Measurements from ENCODE around the gene TBC1D10A. TPM values are rescaled to one million over a fixed set of nuclear protein-coding genes. Genes with fewer than 3 reads are reported as not detected.

Gene TBC1D10A
- polyA plus RNA-seq, 3 donors from 2014 or later, result 46.2 to 59.9 (median 49.2) TPM

- peaks cover 2 to 6% (median 2%) of the 10 kb centered on the region in 3 donors for H3K27me3 Mint-ChIP-seq (ENCODE audit: low read depth in 3 of 3)
- DNase-seq, result peak; percentile 54 to 65 (median 62)
- H3K27ac Mint-ChIP-seq, result peak overlapping the region; percentile 68 to 91 (median 84)
- H3K36me3 Mint-ChIP-seq, result peaks cover 0 to 3% (median 3%) of the 10 kb centered on the region in 3 donors
- H3K4me1 Mint-ChIP-seq, result peaks cover 70 to 75% of the 10 kb centered on the region in 2 donors
- peak overlapping the region; percentile 87 to 90 (median 88) for H3K4me3 Mint-ChIP-seq
- H3K9me3 Mint-ChIP-seq, result no peaks in the 10 kb centered on the region
These were observed 2.6 kb downstream of the TBC1D10A start for GRCh38 chr22:30324014-30324730.

- H3K27ac Mint-ChIP-seq, result peak overlapping the region in 2 of 6 donors; percentile 36 to 91
- no peaks in the 10 kb centered on the region for H3K9me3 Mint-ChIP-seq
- no peak for DNase-seq
- peak overlapping the region in 2 of 5 donors; percentile 26 to 33 for H3K4me3 Mint-ChIP-seq
- peaks cover 2 to 6% (median 3%) of the 10 kb centered on the region in 3 donors for H3K27me3 Mint-ChIP-seq (ENCODE audit: low read depth in 3 of 3)
- H3K36me3 Mint-ChIP-seq, result peaks cover 0 to 3% (median 3%) of the 10 kb centered on the region in 3 donors
- peaks cover 78 to 84% of the 10 kb centered on the region in 2 donors for H3K4me1 Mint-ChIP-seq
These were observed 3.5 kb downstream of the TBC1D10A start for GRCh38 chr22:30323246-30323645.

GRCh38 chr22:30321461-30321860 is 5.3 kb downstream of the TBC1D10A start:
- no peak overlapping the region for H3K4me3 Mint-ChIP-seq
- H3K4me1 Mint-ChIP-seq, result peaks cover 83 to 92% of the 10 kb centered on the region in 2 donors
- H3K36me3 Mint-ChIP-seq, result peaks cover 0 to 3% (median 3%) of the 10 kb centered on the region in 3 donors
- H3K27ac Mint-ChIP-seq, result peak overlapping the region in 2 of 6 donors; percentile 24 to 37
- no peaks in the 10 kb centered on the region for H3K9me3 Mint-ChIP-seq
- no peak for DNase-seq
- peaks cover 0 to 2% (median 1%) of the 10 kb centered on the region in 3 donors for H3K27me3 Mint-ChIP-seq (ENCODE audit: low read depth in 3 of 3)

- Mint-ChIP-seq H3K4me1 (peaks cover 84 to 93% of the 10 kb centered on the region in 2 donors), H3K4me3 (peak overlapping the region in 1 of 5 donors; percentile 14), H3K27me3 (ENCODE audit: low read depth in 3 of 3) (peaks cover 0 to 1% (median 0%) of the 10 kb centered on the region in 3 donors), H3K27ac (peak overlapping the region in 2 of 6 donors; percentile 58 to 60), H3K36me3 (peaks cover 0 to 3% (median 3%) of the 10 kb centered on the region in 3 donors), H3K9me3 (no peaks in the 10 kb centered on the region)
- DNase-seq, result no peak
These were observed 6.7 kb downstream of the TBC1D10A start for GRCh38 chr22:30320021-30320556.

GRCh38 chr22:30318799-30319419 is 7.8 kb downstream of the TBC1D10A start:
- peak overlapping the region in 5 of 6 donors; percentile 8 to 81 (median 58) for H3K27ac Mint-ChIP-seq
- peak overlapping the region in 1 of 5 donors; percentile 8 for H3K4me3 Mint-ChIP-seq
- peaks cover 82 to 93% of the 10 kb centered on the region in 2 donors for H3K4me1 Mint-ChIP-seq
- peaks cover 0 to 3% (median 3%) of the 10 kb centered on the region in 3 donors for H3K36me3 Mint-ChIP-seq
- peaks cover 0 to 3% (median 0%) of the 10 kb centered on the region in 3 donors for H3K27me3 Mint-ChIP-seq (ENCODE audit: low read depth in 3 of 3)
- no peak for DNase-seq
- no peaks in the 10 kb centered on the region for H3K9me3 Mint-ChIP-seq

- Mint-ChIP-seq H3K27ac (peak overlapping the region in 4 of 6 donors; percentile 2 to 70 (median 23)), H3K4me1 (peaks cover 83 to 92% of the 10 kb centered on the region in 2 donors), H3K4me3 (no peak overlapping the region), H3K36me3 (peaks cover 0 to 2% (median 0%) of the 10 kb centered on the region in 3 donors), H3K27me3 (ENCODE audit: low read depth in 3 of 3) (peaks cover 0 to 3% (median 0%) of the 10 kb centered on the region in 3 donors), H3K9me3 (no peaks in the 10 kb centered on the region)
- no peak for DNase-seq
These were observed 9.0 kb downstream of the TBC1D10A start for GRCh38 chr22:30317778-30318177.

- no peaks in the 10 kb centered on the region for H3K9me3 Mint-ChIP-seq
- H3K4me3 Mint-ChIP-seq, result peak overlapping the region in 2 of 5 donors; percentile 36 to 43
- H3K36me3 Mint-ChIP-seq, result peaks cover 0 to 4% (median 0%) of the 10 kb centered on the region in 3 donors
- no peak for DNase-seq
- peaks cover 0 to 3% (median 0%) of the 10 kb centered on the region in 3 donors for H3K27me3 Mint-ChIP-seq (ENCODE audit: low read depth in 3 of 3)
- peaks cover 88 to 96% of the 10 kb centered on the region in 2 donors for H3K4me1 Mint-ChIP-seq
- peak overlapping the region; percentile 27 to 70 (median 50) for H3K27ac Mint-ChIP-seq
These were observed 10.7 kb downstream of the TBC1D10A start for GRCh38 chr22:30315962-30316576.

- DNase-seq, result no peak
- Mint-ChIP-seq H3K4me3 (no peak overlapping the region), H3K9me3 (no peaks in the 10 kb centered on the region), H3K27me3 (ENCODE audit: low read depth in 3 of 3) (peaks cover 0 to 3% (median 0%) of the 10 kb centered on the region in 3 donors), H3K36me3 (peaks cover 0 to 4% (median 0%) of the 10 kb centered on the region in 3 donors), H3K27ac (peak overlapping the region in 4 of 6 donors; percentile 9 to 48 (median 24)), H3K4me1 (peaks cover 91 to 96% of the 10 kb centered on the region in 2 donors)
These were observed 11.8 kb downstream of the TBC1D10A start for GRCh38 chr22:30314915-30315314.

GRCh38 chr22:30313527-30314363 is 13.0 kb downstream of the TBC1D10A start:
- peak overlapping the region in 1 of 5 donors; percentile 7 for H3K4me3 Mint-ChIP-seq
- DNase-seq, result no peak
- H3K27ac Mint-ChIP-seq, result peak overlapping the region; percentile 10 to 70 (median 29)
- H3K27me3 Mint-ChIP-seq (ENCODE audit: low read depth in 3 of 3), result peaks cover 0 to 2% (median 0%) of the 10 kb centered on the region in 3 donors
- no peaks in the 10 kb centered on the region for H3K9me3 Mint-ChIP-seq
- peaks cover 0 to 4% (median 0%) of the 10 kb centered on the region in 3 donors for H3K36me3 Mint-ChIP-seq
- H3K4me1 Mint-ChIP-seq, result peaks cover 91 to 94% of the 10 kb centered on the region in 2 donors

- Mint-ChIP-seq H3K9me3 (no peaks in the 10 kb centered on the region), H3K27me3 (ENCODE audit: low read depth in 3 of 3) (peaks cover 0 to 2% (median 0%) of the 10 kb centered on the region in 3 donors), H3K27ac (peak overlapping the region in 5 of 6 donors; percentile 16 to 97 (median 54)), H3K4me3 (no peak overlapping the region), H3K36me3 (peaks cover 0 to 4% (median 0%) of the 10 kb centered on the region in 3 donors), H3K4me1 (peaks cover 93 to 94% of the 10 kb centered on the region in 2 donors)
- DNase-seq, result no peak
These were observed 14.7 kb downstream of the TBC1D10A start for GRCh38 chr22:30312053-30312452.

GRCh38 chr22:30310881-30311771 is 15.6 kb downstream of the TBC1D10A start:
- Mint-ChIP-seq H3K27me3 (ENCODE audit: low read depth in 3 of 3) (peaks cover 0 to 2% (median 0%) of the 10 kb centered on the region in 3 donors), H3K4me3 (peak overlapping the region in 1 of 5 donors; percentile 44)

More at GRCh38 chr22:30310881-30311771, 15.6 kb downstream of the TBC1D10A start:
- no peak for DNase-seq
- peak overlapping the region; percentile 27 to 97 (median 82) for H3K27ac Mint-ChIP-seq
- H3K9me3 Mint-ChIP-seq, result no peaks in the 10 kb centered on the region
- H3K36me3 Mint-ChIP-seq, result peaks cover 0 to 4% (median 0%) of the 10 kb centered on the region in 3 donors
- H3K4me1 Mint-ChIP-seq, result peaks cover 96% of the 10 kb centered on the region in 2 donors

Data from immature natural killer cell (primary cell).